Measurements from ENCODE around the gene FRG2B.
"Not testable (repeated sequence)": the region's sequence is repeated elsewhere in the genome, so short reads cannot be mapped to it uniquely, and the experiment has no call there.

Gene FRG2B

GRCh38 chr10:133626695-133627094, at the start of gene FRG2B:
Gene FRG2B (minus strand): TSS chr10:133626795. CDS start chr10:133626742, 53 bp downstream.
- DNase-seq = not testable (repeated sequence)

GRCh38 chr10:133667446-133667845, 40.9 kb upstream of the FRG2B start:
- not testable (repeated sequence) for DNase-seq

DNA sequence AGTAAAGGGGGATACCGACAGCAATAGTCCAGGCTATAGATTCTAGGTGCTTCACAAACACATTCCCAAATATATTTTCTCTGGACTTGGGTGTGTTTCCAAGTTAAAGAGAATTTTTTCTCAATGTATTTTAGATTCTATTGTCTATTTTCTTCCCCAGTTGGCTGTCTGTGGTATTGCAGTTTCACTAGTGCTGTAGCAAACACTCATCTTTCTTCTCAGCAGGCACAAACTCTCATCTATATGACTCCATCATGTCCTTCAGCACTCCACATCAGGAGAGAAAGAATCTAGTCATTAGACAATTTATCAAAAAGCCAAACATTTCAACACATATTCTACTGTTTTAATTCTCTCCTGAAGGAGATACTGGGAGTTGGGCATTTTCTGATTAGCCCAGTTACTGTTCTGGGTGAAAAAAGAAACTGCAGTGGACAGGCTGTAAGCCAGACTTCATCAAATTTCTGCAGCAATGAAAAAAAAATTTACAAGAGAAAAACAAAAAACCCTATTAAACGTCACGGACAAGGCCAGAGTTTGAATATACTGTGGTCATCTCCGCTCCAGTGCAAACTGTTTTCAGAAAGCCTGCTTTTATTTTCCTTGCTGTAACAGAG, 37.1 kb upstream of the FRG2B start:
- not testable (repeated sequence) for DNase-seq

DNA sequence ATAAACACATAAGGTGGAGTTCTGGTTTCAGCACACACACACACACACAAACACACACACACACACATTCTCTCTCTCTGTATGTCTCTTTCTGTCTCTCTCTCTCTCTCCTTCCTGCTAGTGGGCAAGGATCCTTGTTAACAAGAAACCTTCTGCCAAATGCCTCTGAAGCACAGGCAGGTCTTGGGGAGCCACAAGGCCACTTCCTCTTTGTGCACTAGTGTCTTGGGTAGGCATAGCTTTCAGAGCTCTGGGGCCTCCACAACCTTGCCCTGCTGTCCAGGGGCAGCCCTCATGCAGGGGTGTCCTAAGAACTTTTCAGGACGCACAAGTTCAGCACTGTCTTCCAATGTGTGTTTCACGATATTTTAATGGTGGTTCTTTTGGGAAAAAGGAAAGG, 34.5 kb upstream of the FRG2B start:
- DNase-seq = not testable (repeated sequence)

- not testable (repeated sequence) for DNase-seq
These were observed 33.9 kb upstream of the FRG2B start for GRCh38 chr10:133660516-133660915.

DNA sequence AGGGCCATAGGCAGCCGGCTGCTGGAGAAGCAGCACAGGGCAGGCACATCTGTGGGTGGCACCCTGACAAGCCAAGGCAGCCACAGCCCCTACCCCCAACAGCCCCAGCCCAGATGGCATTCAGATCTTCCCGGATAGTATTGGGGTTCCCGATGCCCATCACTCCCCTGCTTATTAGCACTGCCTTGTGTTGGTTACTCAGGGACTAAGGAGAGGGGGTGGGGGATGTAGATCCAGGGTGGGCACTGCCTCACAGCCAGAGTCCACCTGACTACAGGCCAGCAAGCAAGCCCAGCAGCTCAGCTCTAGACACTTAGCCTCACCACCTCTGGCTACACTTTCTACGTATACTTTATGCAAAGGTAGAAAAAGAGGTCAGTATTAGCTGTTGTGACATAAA, 30.7 kb upstream of the FRG2B start:
- not testable (repeated sequence) for DNase-seq

DNA sequence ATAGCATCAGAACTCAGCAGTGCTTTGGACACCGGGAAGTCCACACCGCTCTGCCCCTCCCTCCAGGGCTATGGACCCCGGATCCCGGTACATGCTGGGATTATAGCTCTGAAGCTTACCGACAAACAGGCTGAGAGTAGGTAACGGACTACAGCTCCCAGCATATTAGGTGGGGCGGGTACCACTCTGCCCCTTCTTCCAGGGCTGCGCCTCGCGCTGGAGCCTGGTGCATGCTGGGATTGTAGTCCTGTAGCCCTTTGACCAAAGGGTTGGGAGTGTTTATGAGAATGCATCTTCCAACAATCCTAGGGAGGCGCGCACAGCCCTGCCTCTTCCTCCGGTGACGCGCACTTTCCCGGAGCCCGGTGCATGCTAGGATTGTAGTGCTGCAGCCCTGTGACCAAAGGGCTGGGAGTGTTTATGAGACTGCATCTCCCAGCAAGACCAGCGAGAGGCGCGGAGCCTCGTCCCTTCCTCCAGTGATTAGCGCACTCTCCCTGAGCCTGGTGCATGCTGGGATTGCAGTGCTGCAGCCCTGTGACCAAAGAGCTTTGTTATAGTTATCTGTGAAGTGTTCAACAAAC, 22.4 kb upstream of the FRG2B start:
- DNase-seq = not testable (repeated sequence)

DNA sequence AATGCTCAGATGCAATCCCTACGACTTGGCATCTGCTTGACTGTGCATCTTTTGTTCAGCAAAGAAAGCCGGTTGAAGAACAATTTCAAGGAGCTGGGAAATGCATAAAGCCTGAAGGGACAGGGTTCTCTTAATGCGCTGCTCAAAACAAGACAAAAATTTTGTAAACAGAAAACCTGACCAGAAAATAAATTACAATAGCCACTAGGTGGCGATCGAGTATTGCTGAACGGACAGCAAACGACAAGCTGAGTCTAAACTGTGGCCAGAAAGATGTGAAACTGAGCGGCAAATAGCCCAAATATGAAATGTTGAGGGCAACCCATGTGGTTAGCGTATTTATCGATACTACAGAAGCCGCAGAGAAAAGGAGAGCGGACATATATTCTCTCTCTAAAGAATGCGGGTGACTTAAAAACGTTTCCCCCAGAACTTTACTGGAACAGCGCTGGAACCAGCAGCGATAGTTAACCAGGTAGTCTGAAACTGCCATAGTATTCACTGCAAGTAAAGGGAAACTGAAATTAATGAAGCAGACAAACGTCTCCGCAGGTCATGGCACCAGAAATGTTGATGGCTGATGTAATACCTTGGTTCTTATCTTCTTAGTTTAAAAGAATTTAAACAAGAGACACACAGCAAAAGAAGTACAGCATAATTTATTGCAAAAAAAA, 20.6 kb upstream of the FRG2B start:
- DNase-seq = not testable (repeated sequence)

- not testable (repeated sequence) for DNase-seq
These were observed 11.2 kb upstream of the FRG2B start for GRCh38 chr10:133637846-133638235.

DNA sequence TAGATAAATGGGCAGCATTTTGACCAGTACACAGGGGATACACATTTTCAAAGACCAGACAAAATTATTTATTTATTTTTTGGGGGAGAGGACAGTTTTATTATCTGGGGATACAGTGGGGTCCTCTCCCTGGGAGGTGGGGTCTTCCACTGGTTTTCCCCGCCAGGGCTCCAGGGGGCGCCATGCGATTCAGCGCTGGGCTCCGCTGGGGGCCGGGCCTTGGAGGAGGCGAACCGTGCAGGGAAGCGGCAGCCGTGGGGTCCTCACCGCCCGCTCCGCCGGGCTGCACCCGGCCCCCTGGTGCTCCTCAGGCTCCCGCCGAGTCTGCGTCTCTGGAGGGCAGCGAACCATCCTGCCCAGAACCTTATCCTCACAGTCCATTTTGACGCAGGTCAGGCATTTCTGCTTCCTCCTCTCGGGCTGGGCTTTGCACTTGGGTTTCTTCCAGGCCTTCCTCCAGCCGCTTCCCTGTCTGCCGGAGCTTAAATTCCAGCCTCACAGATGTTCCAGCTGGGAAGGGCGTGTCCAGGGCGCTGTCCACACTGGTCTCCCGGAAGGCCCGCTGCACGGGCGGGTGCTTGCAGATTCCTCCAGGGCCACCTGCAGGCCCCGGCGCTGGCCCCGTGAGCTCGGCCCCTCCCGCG, 10.7 kb upstream of the FRG2B start:
- not testable (repeated sequence) for DNase-seq

GRCh38 chr10:133630723-133631249, 4.2 kb upstream of the FRG2B start:
- DNase-seq = not testable (repeated sequence)

DNA sequence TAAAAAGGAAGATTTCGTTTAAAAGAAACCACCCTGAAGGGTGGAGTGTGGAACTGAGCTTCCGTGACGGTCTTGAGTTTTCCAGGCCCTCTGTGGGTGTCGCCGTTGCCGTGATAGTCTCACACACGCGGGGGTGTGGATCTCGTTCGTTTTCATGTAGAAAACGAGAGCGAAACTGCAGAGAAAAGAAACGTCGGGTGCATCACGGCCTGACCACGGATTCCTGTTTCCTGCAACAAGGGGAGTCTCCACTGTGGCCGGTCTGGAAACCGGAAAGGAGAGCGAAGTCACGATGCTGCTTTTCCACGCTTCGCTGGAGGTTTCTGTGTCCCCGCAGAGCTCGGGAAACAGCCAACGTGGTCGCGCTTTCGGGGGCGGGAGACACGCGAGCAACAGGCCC, 4.1 kb downstream of the FRG2B start:
- DNase-seq = not testable (repeated sequence)

DNA sequence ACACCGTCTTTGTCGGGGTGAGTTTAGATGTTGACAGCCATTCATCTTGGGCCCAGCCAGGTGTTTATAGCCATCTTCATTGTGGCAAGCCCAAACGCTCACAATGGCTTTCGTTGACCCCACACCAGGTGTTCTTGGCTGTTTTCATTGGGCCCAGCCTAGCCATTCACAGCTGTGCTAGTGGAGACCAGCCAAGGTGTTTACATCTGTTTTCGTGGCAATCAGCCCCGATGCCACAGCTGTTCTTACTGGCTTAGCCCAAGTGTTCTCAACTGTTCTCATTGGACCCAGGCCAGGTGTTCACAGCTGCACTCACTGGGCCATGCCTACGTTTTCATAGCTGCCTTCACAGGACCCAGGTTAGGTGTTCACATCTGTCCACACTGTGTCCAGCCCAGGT, 7.7 kb downstream of the FRG2B start:
- DNase-seq = no peak

GRCh38 chr10:133617196-133617595, 9.4 kb downstream of the FRG2B start:
- DNase-seq = no peak

GRCh38 chr10:133616371-133617130, 10.0 kb downstream of the FRG2B start:
- DNase-seq = no peak

- DNase-seq = no peak
These were observed 11.6 kb downstream of the FRG2B start for GRCh38 chr10:133614830-133615580.

DNA sequence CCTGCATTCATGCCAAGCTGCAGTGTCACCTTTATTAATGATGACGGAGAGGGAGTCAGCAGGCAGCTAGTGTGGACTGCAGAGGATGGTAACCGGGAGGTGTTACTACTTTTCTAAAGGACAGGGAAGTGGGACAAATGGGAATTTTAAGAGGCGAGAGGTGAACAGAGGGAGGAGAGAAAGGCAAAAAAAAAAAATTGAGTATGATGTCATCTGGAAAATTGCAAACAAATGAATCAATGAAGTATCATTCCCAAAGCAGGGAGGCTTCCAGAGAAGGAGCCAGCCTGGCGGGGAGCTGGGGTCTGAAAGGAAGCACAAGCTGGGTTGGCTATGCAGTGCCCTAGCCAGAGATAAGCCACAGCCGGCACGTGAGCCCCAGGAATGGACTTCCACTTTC, 12.9 kb downstream of the FRG2B start:
- DNase-seq = no peak

DNA sequence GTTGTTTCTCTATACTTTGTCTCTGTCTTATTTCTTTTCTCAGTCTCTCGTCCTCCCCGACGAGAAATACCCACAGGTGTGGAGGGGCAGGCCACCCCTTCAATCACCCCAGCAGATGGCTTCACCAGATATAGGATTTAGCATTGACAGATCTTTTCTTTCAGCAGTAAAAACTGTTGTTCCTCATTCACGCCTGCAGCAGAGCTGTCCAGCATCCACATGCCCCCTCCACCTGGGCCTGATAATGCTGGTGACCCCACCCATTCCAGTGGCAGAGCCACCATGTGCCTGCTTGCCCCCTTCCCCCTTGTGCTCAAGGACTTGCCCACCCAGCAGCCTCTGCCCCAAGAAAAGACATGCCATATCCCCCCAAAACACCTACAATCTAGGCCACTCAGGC, 15.5 kb downstream of the FRG2B start:
- no peak for DNase-seq

GRCh38 chr10:133608855-133609254, 17.7 kb downstream of the FRG2B start:
- no peak for DNase-seq

GRCh38 chr10:133603434-133603833, 23.2 kb downstream of the FRG2B start:
- DNase-seq = not testable (repeated sequence)

- DNase-seq = no peak
These were observed 25.9 kb downstream of the FRG2B start for GRCh38 chr10:133600657-133601056.

- DNase-seq = not testable (repeated sequence)
These were observed 26.7 kb downstream of the FRG2B start for GRCh38 chr10:133599869-133600268.
